HepG2 (cell line): ENCODE results near the gene UBE2N. TPM values are rescaled to one million over a fixed set of nuclear protein-coding genes. Genes with fewer than 3 reads are reported as not detected.

ENCODE experiments used
- CEBPG ChIP-seq: IDR thresholded peaks from 2 replicates; pipeline ENCODE4 v1.6.1; 2016
- E2F1 ChIP-seq: sonication (generic); formaldehyde crosslinking; IDR thresholded peaks from 2 replicates; pipeline ENCODE4 v1.5.0; 2020; ENCODE audit warnings: missing genetic modification reagents
- MTERF4 ChIP-seq: sonication (generic); formaldehyde crosslinking; IDR thresholded peaks from 2 replicates; pipeline ENCODE4 v1.8.0; 2023; ENCODE audit warnings: mild to moderate bottlenecking, missing genetic modification reagents
- MTF2 ChIP-seq: sonication (generic); formaldehyde crosslinking; IDR thresholded peaks from 2 replicates; pipeline ENCODE4 v1.5.0; 2020; ENCODE audit warnings: missing genetic modification reagents, borderline replicate concordance
- RFX5 ChIP-seq: IDR thresholded peaks from 2 replicates; pipeline ENCODE4 v1.6.1; 2011; ENCODE audit warnings: low read depth, low read length, improper control_type of control experiment
- RXRB ChIP-seq: IDR thresholded peaks from 2 replicates; pipeline ENCODE4 v1.6.1; 2016; ENCODE audit warnings: borderline replicate concordance, missing genetic modification reagents, missing compliant biosample characterization
- TBX3 ChIP-seq: fragments of 450-650 bp; IDR thresholded peaks from 2 replicates; pipeline ENCODE4 v1.6.1; 2017; ENCODE audit warnings: antibody characterized with exemption, mild to moderate bottlenecking, inconsistent platforms, borderline replicate concordance
- ZBTB34 ChIP-seq: sonication (generic); formaldehyde crosslinking; IDR thresholded peaks from 2 replicates; pipeline ENCODE4 v1.8.0; 2022; ENCODE audit warnings: mild to moderate bottlenecking, missing genetic modification reagents
- ZNF101 ChIP-seq: sonication (generic); formaldehyde crosslinking; IDR thresholded peaks from 2 replicates; pipeline ENCODE4 v1.4.0; 2020; ENCODE audit warnings: mild to moderate bottlenecking, low read depth, missing genetic modification reagents, borderline replicate concordance
- ZNF501 ChIP-seq: sonication (generic); formaldehyde crosslinking; IDR thresholded peaks from 2 replicates; pipeline ENCODE4 v1.5.1; 2020; ENCODE audit warnings: mild to moderate bottlenecking, moderate library complexity, missing genetic modification reagents
- ZNF572 ChIP-seq: sonication (generic); formaldehyde crosslinking; IDR thresholded peaks from 2 replicates; pipeline ENCODE4 v1.5.1; 2020; ENCODE audit warnings: mild to moderate bottlenecking, missing genetic modification reagents
- ZSCAN22 ChIP-seq: sonication (generic); formaldehyde crosslinking; IDR thresholded peaks from 2 replicates; pipeline ENCODE4 v1.4.0; 2020; ENCODE audit warnings: mild to moderate bottlenecking, missing genetic modification reagents
- polyA plus RNA-seq, 8 experiments: library from polyadenylated mRNA; depleted of rRNA in 3 of 8; stranded (reverse) in 7 of 8; unstranded in 1 of 8; fragments of >200 nt; fragmentation: Illumina TruSeq in 4 of 8; extraction: Trizol in 4 of 8; gene quantifications; 2 replicates each; pipeline versions ENCODE4 v1.2.1 to v1.2.3, GENCODE V29; 2011 to 2016; ENCODE audit warnings: low read depth in 4 of 8, missing spikeins in 1 of 8, mixed read lengths in 1 of 8; ENCODE audit not compliant: insufficient read depth in 1 of 8
- total RNA-seq, 5 experiments: library from RNA; depleted of rRNA; stranded (reverse); fragments of >200 nt; fragmentation: Illumina TruSeq; extraction: Trizol; gene quantifications; 2 replicates each; pipeline ENCODE4 v1.2.3, GENCODE V29; 2016; ENCODE audit warnings: low read depth in 1 of 5
- TF ChIP-seq, protein P1 (sequence below): sonication (generic); formaldehyde crosslinking; conservative IDR thresholded peaks from 2 replicates; pipeline ENCODE4 v1.8.0; 2022; ENCODE audit warnings: missing genetic modification reagents
- TF ChIP-seq, protein P2 (sequence below): sonication (generic); formaldehyde crosslinking; conservative IDR thresholded peaks from 2 replicates; pipeline ENCODE4 v1.8.0; 2022; ENCODE audit warnings: mild to moderate bottlenecking, moderate library complexity, missing genetic modification reagents
- TF ChIP-seq, protein P3 (sequence below): sonication (generic); formaldehyde crosslinking; IDR thresholded peaks from 2 replicates; pipeline ENCODE4 v1.4.0; 2020; ENCODE audit warnings: mild to moderate bottlenecking, missing genetic modification reagents

The UBE2N gene
- total and polyA plus RNA-seq, 2 of the 13 experiments (the other 11 are each of a cell fraction or from before 2014, with no cell fraction given): 188 to 197 TPM

- TF ChIP-seq ZNF101 (CRISPR knock-in tag): no peak
- TF ChIP-seq ZNF501 (CRISPR knock-in tag): no peak; the same call in none of the 2 replicates
- TF ChIP-seq RXRB: no peak
- no peak for TF ChIP-seq CEBPG (CRISPR knock-in tag)
- TF ChIP-seq, protein P1, sequence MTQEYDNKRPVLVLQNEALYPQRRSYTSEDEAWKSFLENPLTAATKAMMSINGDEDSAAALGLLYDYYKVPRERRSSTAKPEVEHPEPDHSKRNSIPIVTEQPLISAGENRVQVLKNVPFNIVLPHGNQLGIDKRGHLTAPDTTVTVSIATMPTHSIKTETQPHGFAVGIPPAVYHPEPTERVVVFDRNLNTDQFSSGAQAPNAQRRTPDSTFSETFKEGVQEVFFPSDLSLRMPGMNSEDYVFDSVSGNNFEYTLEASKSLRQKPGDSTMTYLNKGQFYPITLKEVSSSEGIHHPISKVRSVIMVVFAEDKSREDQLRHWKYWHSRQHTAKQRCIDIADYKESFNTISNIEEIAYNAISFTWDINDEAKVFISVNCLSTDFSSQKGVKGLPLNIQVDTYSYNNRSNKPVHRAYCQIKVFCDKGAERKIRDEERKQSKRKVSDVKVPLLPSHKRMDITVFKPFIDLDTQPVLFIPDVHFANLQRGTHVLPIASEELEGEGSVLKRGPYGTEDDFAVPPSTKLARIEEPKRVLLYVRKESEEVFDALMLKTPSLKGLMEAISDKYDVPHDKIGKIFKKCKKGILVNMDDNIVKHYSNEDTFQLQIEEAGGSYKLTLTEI: no peak
- TF ChIP-seq RFX5: no peak
- TF ChIP-seq MTERF4 (CRISPR knock-in tag): no peak
- TF ChIP-seq ZNF572 (CRISPR knock-in tag): peak; percentile 81; the same call in 1 of the 2 replicates
- 0 out of 2 replicates have a peak, but pooled peaks have one; percentile 57 for TF ChIP-seq MTF2 (CRISPR knock-in tag)
- no peak for TF ChIP-seq ZBTB34
- TF ChIP-seq, protein P2, sequence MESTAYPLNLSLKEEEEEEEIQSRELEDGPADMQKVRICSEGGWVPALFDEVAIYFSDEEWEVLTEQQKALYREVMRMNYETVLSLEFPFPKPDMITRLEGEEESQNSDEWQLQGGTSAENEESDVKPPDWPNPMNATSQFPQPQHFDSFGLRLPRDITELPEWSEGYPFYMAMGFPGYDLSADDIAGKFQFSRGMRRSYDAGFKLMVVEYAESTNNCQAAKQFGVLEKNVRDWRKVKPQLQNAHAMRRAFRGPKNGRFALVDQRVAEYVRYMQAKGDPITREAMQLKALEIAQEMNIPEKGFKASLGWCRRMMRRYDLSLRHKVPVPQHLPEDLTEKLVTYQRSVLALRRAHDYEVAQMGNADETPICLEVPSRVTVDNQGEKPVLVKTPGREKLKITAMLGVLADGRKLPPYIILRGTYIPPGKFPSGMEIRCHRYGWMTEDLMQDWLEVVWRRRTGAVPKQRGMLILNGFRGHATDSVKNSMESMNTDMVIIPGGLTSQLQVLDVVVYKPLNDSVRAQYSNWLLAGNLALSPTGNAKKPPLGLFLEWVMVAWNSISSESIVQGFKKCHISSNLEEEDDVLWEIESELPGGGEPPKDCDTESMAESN: no peak
- TF ChIP-seq TBX3: no peak
- no peak for TF ChIP-seq E2F1 (CRISPR knock-in tag)
- no peak for TF ChIP-seq ZSCAN22
- TF ChIP-seq, protein P3, sequence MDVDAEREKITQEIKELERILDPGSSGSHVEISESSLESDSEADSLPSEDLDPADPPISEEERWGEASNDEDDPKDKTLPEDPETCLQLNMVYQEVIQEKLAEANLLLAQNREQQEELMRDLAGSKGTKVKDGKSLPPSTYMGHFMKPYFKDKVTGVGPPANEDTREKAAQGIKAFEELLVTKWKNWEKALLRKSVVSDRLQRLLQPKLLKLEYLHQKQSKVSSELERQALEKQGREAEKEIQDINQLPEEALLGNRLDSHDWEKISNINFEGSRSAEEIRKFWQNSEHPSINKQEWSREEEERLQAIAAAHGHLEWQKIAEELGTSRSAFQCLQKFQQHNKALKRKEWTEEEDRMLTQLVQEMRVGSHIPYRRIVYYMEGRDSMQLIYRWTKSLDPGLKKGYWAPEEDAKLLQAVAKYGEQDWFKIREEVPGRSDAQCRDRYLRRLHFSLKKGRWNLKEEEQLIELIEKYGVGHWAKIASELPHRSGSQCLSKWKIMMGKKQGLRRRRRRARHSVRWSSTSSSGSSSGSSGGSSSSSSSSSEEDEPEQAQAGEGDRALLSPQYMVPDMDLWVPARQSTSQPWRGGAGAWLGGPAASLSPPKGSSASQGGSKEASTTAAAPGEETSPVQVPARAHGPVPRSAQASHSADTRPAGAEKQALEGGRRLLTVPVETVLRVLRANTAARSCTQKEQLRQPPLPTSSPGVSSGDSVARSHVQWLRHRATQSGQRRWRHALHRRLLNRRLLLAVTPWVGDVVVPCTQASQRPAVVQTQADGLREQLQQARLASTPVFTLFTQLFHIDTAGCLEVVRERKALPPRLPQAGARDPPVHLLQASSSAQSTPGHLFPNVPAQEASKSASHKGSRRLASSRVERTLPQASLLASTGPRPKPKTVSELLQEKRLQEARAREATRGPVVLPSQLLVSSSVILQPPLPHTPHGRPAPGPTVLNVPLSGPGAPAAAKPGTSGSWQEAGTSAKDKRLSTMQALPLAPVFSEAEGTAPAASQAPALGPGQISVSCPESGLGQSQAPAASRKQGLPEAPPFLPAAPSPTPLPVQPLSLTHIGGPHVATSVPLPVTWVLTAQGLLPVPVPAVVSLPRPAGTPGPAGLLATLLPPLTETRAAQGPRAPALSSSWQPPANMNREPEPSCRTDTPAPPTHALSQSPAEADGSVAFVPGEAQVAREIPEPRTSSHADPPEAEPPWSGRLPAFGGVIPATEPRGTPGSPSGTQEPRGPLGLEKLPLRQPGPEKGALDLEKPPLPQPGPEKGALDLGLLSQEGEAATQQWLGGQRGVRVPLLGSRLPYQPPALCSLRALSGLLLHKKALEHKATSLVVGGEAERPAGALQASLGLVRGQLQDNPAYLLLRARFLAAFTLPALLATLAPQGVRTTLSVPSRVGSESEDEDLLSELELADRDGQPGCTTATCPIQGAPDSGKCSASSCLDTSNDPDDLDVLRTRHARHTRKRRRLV: no peak
These were observed 929 bp upstream of the UBE2N start (continued) for GRCh38 chr12:93442411-93443340.
